HG03575 (cell line): ENCODE measurements around the gene GHRHR.

Experiments
- ATAC-seq: cut with Tn5 transposase; IDR thresholded peaks from one replicate; pipeline ENCODE4 v1.9.1; 2021; ENCODE audit not compliant: unreplicated experiment, insufficient number of reproducible peaks, low FRiP score; ENCODE audit errors: extremely low read depth

Gene GHRHR

GRCh38 chr7:30994206-30995100 is 30.7 kb downstream of the GHRHR start:
- ATAC-seq = no peak

- ATAC-seq = no peak
Observed at GRCh38 chr7:30995536-30995935, 31.8 kb downstream of the GHRHR start.

- no peak for ATAC-seq
Observed at GRCh38 chr7:30996256-30996655, 32.5 kb downstream of the GHRHR start.

GRCh38 chr7:30996883-30997282 is 33.1 kb downstream of the GHRHR start:
- no peak for ATAC-seq

- ATAC-seq = no peak
Observed at GRCh38 chr7:30997316-30997715, 33.6 kb downstream of the GHRHR start.

GRCh38 chr7:30998180-30998579 is 34.4 kb downstream of the GHRHR start:
- no peak for ATAC-seq

GRCh38 chr7:31000161-31000693 is 36.5 kb downstream of the GHRHR start:
- no peak for ATAC-seq

GRCh38 chr7:31000779-31001178 is 37.0 kb downstream of the GHRHR start:
- no peak for ATAC-seq

- no peak for ATAC-seq
Observed at GRCh38 chr7:31002256-31002655, 38.5 kb downstream of the GHRHR start.

- no peak for ATAC-seq
Observed at GRCh38 chr7:31003097-31003496, 39.3 kb downstream of the GHRHR start.

- no peak for ATAC-seq
Observed at GRCh38 chr7:31003721-31004120, 40.0 kb downstream of the GHRHR start.

- no peak for ATAC-seq
Observed at GRCh38 chr7:31004393-31004792, 40.6 kb downstream of the GHRHR start.

- ATAC-seq = no peak
Observed at GRCh38 chr7:31006857-31007256, 43.1 kb downstream of the GHRHR start.

GRCh38 chr7:31007634-31008033 is 43.9 kb downstream of the GHRHR start:
- no peak for ATAC-seq

- ATAC-seq = no peak
Observed at GRCh38 chr7:31014826-31015225, 51.1 kb downstream of the GHRHR start.

- no peak for ATAC-seq
Observed at GRCh38 chr7:31017032-31017675, 53.4 kb downstream of the GHRHR start.

- no peak for ATAC-seq
Observed at GRCh38 chr7:31017721-31018120, 54.0 kb downstream of the GHRHR start.

GRCh38 chr7:31019509-31019908 is 55.8 kb downstream of the GHRHR start:
- no peak for ATAC-seq

GRCh38 chr7:31020161-31020560 is 56.4 kb downstream of the GHRHR start:
- ATAC-seq = no peak

- no peak for ATAC-seq
Observed at GRCh38 chr7:31020652-31021051, 56.9 kb downstream of the GHRHR start.
